LoVo (cell line): ENCODE measurements around the gene CWF19L1.
A peak's percentile ranks its signal among the peaks of the same experiment; 100 is the strongest.

ENCODE experiments used
- DNase-seq: peaks from one replicate; pipeline ENCODE4 v3.0.0-alpha.2; 2016; ENCODE audit warnings: low spot score

Gene CWF19L1

GRCh38 chr10:100248820-100249219 is 18.6 kb downstream of the CWF19L1 start:
- DNase-seq = no peak

DNA sequence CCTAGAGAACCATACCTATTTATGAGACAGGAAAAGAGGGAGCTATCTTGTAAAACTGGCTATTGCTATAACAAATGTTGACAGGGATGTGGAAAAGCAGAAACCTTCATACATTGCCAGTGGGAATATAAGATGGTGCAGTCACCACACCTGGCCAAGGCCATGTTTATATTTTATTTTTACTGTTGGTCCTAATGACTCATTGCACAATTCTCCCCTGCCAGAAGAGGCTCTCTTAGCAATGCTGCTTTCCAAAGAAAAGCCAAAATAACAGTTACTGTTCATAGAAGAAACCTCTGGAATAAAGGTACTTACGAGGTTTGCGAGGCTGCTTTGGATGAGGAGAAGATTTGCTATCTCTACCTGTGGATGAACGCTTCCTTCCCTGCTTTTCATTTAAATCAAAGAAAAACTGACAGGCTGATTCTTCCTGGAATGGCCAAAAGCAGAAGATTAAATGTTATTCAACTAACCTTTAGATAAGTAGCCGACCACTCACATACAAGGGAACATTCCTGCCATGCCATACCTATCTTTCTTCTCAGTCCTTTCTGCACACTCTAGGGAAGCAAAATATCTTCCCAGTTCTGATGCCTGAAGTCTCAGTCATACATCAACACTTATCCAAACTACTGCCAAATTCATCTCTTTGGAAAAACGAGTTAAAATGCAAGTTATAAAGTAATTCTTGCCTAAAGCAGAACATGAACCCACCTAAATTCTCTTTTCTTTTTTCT is 21.8 kb downstream of the CWF19L1 start:
- DNase-seq = no peak

DNA sequence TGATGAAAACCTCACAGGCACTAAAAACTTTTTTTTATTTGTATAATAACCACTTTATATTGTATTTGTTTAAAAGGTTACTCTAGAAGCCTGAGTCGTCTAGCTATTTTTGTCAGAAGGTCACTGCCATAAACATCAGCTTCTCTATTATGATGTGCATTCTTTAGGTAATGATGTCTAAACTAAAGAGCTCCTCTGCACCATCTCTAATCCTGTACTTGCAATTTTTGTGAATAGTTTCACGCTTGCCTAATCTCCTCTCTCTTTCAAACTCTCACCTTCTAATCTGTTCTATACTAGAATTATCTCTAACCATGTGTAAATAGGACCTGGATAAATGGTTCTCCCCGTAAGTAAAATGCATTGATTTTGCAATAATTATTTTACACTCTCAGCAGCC is 27.6 kb downstream of the CWF19L1 start:
- DNase-seq = no peak

GRCh38 chr10:100238429-100238828 is 29.0 kb downstream of the CWF19L1 start:
- DNase-seq = no peak

GRCh38 chr10:100232101-100232500 is 35.3 kb downstream of the CWF19L1 start:
- DNase-seq = no peak

- DNase-seq = no peak
Observed at GRCh38 chr10:100229819-100230422, 37.5 kb downstream of the CWF19L1 start.

GRCh38 chr10:100223879-100224278 is 43.6 kb downstream of the CWF19L1 start:
- DNase-seq = no peak

DNA sequence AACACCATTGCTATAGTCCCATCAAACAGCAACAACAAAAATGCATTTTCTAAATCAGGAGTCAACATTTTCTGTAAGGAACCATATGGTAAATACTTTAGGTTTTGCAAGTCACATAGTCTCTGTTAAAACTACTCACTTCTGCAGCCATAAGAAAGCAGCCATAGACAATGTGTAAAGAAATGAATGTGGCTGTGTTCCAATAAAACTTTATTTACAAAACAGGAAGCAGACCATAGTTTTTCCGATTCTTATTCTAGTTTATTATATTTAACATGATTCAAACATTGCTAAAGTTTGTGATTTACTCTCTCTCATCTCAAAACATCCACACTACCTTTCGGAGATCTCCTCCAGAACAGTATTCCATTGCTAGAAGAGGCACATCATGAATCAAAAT is 44.9 kb downstream of the CWF19L1 start:
- DNase-seq = no peak

DNA sequence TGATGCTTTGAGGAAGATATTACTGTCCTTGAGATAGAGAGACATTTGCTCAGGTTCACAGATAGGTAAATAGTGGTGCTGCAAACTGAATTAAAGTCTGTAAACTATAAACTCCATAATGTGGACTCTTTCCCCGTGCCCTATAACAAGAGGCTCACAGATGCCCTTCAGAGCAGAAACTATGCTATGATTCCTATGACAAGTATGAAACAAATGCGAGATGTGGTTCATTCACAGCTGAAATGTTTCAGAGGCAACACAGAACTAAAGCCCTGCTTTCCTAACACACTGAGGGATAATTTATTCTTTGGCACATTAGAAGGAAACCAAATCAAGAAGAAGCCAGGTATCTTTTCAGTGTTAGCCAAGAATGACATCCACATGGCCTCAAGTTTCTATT is 51.4 kb downstream of the CWF19L1 start:
- DNase-seq = no peak

DNA sequence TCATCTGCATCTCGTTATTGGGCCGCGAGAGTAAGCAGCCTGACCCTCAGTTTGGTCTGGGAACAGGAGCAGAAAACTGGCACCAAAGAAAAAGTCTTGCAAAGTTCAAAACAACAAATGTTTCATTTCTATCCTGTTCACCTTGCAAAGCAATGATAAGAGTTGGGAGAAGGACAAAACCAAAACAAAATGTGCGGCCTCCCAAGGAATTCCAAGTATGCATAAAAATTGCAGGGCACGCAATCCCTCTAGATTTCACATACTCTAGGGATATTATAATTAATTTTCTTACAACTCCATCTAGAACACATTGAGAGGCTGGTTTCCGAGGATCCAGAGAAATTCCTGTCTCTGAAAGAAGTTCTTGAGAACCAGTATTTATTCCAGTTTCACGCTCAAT is 58.1 kb downstream of the CWF19L1 start:
- no peak for DNase-seq

DNA sequence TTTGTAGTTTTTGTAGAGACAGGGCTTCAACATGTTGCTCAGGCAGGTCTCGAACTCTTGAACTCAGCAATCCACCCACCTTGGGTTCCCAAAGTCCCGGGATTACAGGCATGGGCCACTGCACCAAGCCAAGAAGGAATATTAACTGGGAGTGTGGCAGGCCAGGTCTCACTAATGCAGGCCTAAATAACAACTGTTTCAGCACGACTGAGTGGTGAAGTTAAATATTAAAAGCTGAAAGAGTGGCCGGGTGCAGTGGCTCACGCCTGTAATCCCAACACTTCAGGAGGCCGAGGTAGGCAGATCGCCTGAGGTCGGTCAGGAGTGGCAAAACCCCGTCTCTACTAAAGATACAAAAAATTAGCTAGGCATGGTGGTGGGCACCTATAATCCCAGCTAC is 59.2 kb downstream of the CWF19L1 start:
- no peak for DNase-seq

- DNase-seq = no peak
Observed at GRCh38 chr10:100204370-100204769, 63.1 kb downstream of the CWF19L1 start.

- DNase-seq = no peak
Observed at GRCh38 chr10:100201549-100201948, 65.9 kb downstream of the CWF19L1 start.

DNA sequence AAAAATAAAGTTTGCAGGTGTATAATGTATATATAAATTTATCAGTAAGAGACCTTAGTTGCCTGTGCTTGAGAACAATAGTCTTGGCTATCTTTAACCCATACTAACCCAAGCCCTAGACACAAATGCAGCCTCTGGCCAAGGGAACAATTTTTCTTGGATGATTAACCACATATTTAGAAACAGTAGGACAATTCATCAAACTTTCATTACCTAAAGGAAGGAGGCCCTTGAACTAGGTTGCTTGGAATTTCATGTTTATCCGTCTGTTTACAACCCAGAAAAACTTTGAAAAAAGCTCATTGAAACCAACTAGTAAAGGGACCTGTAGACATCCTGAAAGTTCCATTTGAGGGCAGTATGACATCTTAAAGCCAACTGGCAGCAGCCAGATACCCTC is 72.7 kb downstream of the CWF19L1 start:
- DNase-seq = no peak

GRCh38 chr10:100192350-100192749 is 75.1 kb downstream of the CWF19L1 start:
- no peak for DNase-seq

DNA sequence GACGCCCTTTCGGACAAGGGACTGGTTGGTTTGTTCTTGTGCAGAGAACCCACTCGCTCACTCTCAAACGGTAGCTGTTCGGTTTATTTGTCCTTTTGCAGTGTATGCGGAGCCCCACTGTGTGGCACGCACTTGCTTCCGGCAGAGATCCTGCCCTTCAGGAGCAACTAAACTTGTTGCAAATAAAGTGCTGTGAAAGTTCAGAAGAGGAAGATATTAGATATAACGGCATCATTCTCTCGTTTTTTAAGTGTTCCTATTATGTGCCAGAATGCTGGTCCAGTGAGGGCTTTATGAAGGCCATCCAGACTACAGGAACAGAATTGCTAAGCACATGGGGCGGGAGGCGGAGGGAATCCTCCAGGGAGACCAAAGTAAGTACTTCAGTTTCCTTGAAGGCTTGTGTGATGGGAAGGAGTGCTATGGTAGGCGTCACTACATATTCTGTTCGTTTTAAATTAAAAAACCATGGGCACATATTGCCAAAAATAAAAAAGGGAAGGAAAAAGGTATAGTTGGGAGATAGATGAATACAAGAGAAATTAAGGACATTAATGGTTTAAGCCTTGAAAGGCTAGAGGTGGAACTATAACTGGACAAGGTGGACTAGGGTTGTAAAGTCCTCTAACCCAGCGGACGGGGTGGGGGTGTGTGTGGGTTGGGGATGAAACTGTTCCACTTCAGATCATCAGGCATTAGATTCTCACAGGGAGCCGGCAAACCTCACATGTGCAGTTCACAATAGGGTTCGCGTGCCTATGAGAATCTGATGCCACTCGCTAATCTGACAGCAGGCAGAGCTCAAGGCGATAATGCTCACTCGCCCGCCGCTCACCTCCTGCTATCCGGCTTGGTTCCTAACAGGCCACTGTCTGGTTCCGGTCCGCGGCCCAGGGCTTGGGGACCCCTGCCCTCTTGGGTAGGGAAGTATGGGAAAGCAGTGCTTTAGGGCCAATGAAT is 80.9 kb downstream of the CWF19L1 start:
- peak; percentile 44 for DNase-seq

- peak; percentile 94 for DNase-seq
Observed at GRCh38 chr10:100185364-100186252, 81.8 kb downstream of the CWF19L1 start, which contains the start of gene ERLIN1. Gene ERLIN1 (minus strand): TSS chr10:100186029. CDS start chr10:100185626, 403 bp downstream.

DNA sequence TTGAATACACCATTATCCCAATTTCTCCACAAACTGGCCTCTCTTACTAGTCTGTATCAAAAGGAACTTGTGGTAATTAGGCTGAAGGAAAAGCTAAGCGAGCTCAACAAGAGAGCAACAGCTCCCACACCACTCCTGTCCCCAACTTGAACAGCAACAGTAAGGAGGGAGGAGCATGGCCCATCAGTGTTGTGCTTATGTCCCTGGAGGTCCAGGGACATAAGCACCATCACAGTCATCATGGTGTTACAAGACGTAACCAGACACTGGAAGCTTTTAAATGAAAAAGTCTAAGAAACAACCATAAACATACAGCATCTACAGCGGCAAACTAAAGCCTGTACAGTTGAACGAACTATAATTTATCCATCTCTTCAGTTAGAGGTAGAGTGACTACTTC is 82.6 kb downstream of the CWF19L1 start:
- peak; percentile 25 for DNase-seq

GRCh38 chr10:100184426-100184825 is 83.0 kb downstream of the CWF19L1 start:
- DNase-seq = no peak

- no peak for DNase-seq
Observed at GRCh38 chr10:100183481-100183880, 84.0 kb downstream of the CWF19L1 start.

- no peak for DNase-seq
Observed at GRCh38 chr10:100182908-100183307, 84.5 kb downstream of the CWF19L1 start.
